ENCODE measurements around the gene EPHA1.

EPHA1 gene

GRCh38 chr7:143368387-143368786 is 40.3 kb downstream of the EPHA1 start:
- no peak for DNase-seq

GRCh38 chr7:143367972-143368371 is 40.7 kb downstream of the EPHA1 start:
- no peak for DNase-seq

- DNase-seq = no peak
Observed at GRCh38 chr7:143363016-143363937, 45.4 kb downstream of the EPHA1 start.

DNA sequence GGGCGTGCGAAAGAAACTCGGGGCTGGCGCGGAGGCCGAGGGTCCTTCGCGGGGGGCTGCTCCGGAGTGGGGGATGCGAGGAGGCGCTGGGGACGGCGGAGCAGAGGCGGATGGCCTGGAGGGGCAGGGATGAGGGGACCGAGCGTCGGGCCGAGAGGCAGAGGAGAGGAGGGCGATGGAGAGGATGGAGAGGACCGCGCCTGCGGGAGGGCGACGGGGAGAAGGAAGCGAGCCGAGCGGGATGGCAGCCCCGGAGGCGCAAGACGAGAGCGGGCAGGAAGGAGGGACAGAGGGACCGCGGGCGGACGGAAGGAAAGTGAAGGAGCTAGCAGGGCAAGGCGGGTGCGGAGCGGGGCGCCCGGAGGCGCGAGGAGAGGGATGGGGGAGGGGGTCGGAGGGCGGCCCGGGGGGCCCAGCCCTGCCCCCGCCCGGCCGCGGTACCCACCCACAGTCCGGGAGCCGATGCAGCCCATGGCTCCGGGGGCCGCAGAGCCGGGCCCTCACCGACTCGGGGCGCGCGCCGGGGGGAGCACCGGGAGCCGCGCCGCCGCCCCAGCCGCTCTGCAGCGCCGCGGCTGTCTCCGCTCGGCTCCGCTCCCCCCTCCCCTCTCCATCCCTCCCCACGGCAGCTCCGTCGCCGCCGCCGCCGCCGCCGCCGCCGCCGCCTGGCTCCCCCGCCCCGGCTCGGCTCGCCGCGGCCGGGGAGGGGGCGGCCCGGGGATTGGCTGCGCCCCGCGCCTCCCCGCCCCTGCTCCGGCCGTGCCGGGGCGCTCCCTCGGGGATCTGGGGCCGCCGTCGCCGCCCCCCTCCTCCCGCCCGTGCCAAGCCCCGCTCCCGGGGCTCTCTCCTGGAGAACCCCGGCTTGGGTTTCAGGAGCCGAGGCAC is 46.3 kb downstream of the EPHA1 start, which contains the start of gene FAM131B:
TSS of gene FAM131B (minus strand) at position 583 of the 885 bp plus-strand sequence. CDS start at position 473, 110 bp downstream.
- no peak for DNase-seq

- DNase-seq = no peak
Observed at GRCh38 chr7:143361552-143362130, 47.0 kb downstream of the EPHA1 start.

- DNase-seq = no peak
Observed at GRCh38 chr7:143360788-143361551, 47.7 kb downstream of the EPHA1 start.

DNA sequence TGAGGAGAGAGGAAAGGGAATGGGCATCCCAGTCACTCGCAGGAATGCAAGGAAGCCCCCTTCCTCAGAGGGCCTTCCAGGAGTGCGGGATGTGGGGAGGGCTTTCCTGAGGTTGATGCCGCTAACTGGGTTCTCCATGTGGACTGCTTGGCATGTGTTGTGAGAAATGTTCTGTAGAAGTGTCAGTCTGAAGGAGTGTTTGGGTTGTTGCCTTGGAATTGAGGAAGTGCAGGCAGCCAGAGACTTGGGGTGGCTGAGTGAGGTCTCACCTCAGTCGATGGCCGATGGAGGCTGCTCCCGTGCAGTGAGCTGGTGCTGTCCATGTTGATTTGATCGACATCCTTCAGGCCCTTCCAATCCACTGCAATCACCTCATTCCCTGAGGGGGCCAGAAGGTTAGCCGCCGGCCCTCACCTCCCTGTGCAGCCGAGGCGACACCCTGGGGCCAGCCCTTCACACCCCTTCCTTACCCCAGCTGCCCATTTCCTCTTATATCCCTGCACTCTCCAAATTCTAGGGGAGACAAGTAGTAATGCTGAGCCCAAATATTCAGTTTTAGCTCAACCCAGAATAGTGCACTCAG is 48.8 kb downstream of the EPHA1 start:
- no peak for DNase-seq

GRCh38 chr7:143358626-143359025 is 50.0 kb downstream of the EPHA1 start:
- no peak for DNase-seq

DNA sequence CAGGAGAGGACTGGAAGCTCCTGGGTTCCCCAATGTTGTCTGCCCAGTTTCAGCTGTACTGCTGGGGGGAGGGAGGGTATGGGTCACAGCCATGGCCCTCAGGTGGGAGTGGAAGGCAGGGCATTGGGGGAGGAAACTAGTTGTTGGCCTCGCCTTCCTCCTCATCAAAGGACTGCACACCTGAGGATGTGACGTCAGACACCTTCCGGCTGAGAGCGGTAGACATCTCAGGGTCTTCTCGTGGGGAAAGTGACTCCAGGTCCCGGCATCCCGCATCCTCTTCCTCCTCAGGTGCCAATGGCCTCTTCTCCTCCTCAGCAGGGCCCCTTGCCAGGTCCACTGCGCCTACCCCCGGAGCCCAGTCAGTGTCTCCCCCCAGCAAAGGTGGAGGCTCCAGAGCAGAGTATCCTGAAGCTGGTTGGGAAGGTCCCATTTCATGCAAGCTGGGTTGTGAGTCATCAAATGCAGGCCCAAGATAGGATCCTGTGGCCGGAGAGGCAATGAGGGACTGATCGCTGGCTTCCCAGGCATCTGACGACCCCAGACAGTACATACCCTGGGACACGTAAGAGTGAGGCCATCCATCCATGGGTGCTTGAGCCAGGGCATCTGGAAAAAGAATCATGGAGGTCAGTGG is 52.1 kb downstream of the EPHA1 start:
- no peak for DNase-seq

DNA sequence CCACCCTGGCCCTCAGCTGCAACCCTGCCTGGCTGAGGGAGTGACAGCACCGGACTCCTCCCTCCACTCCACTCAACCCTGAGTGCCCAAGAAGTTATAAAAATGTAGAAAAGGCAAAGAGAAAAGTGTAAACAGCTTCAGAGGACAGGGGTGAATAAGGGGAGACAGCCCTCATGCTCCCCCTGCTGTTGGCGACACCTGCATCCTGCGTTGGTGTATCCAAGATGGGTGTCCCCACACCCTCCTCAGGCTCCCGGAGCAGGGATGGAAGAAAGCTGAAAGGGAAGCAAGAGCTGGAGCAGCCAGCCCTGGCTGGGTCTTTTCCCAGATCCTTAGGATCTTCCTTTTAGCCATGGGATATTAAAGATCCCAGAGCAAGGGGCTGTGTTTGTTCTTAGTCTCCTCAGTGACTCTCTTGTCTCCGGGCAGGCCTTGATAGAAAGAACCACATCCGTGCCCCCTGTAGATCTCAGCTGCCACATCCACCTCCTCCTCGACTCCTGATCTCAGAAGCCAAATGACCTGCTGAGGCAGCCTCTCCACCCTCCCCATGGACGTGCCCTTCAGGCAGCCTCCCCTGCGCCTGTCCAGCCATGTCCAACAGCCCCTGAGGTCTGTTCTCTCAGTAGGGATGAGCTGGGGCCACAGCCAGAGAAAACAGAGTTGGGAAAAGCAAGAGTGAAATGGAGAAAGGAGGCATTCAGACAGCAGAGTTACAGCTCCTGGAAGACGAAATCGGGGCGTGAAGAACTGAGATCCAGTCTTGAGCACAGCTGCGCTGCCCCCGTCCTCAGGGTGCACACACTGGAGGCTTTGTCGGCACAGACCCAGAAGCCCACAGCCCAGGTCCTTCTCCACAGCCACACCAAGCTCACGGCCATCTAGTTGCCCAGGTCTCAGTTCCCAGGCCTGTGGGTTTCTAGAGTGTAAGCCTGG is 52.9 kb downstream of the EPHA1 start:
- DNase-seq = no peak

- DNase-seq = no peak
Observed at GRCh38 chr7:143354965-143355364, 53.7 kb downstream of the EPHA1 start.

DNA sequence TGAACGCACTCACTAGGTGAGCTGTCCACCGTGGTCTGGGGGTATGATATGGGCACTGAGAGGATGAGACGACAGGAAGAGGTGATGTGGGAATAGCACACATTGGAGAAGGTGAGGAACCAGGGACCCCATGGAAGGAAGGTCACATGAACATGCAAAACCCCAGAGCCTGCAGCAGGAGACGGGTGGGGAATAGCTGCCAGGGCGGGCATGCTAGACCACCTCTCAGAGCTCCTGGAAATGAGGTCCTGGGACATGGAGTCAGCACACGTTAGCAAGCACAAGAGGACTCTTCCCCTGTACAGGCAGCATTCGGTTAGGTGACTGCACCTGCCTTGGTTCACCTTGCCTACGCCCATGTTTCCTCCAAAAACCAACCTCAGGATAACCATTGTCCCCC is 54.3 kb downstream of the EPHA1 start:
- no peak for DNase-seq

GRCh38 chr7:143352531-143353002 is 56.1 kb downstream of the EPHA1 start:
- no peak for DNase-seq

DNA sequence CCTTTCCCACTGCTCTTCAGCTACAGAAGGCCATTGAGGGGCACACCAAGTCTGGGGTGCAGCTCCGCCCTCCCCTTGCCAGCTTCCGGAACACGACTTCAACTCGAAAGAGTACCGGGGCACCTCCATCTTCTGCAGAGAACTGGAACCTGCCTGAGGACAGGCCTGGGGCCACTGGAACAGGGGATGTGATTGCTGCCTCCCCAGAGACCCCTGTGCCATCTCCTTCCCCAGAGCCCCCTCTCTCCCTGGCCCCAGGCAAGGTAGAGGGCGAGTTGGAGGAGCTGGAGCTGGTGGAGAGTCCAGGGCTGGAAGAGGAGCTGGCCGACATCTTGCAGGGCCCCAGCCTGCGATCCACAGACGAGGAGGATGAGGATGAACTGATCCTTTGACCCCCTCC is 57.1 kb downstream of the EPHA1 start:
- no peak for DNase-seq

- peak; percentile 10 for DNase-seq
Observed at GRCh38 chr7:143351060-143351459, 57.6 kb downstream of the EPHA1 start.

DNA sequence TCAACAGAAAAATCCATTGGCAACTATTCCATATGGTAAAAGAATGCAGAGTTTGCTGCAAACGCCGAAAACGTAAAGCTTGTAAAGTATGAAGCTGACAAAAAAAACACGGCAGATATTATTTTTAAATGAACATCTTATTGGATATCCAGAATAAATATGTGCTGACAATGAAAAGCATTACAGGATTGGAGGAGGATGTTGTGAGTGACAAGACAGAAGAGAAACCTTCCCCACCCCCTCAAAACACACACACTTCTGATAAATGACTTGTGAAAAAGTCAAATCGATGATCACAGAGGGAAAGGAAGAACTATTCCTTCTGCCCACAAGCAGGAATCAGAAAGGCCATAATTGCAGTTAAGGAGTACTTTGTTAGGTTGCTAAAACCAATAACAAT is 60.7 kb downstream of the EPHA1 start:
- no peak for DNase-seq

DNA sequence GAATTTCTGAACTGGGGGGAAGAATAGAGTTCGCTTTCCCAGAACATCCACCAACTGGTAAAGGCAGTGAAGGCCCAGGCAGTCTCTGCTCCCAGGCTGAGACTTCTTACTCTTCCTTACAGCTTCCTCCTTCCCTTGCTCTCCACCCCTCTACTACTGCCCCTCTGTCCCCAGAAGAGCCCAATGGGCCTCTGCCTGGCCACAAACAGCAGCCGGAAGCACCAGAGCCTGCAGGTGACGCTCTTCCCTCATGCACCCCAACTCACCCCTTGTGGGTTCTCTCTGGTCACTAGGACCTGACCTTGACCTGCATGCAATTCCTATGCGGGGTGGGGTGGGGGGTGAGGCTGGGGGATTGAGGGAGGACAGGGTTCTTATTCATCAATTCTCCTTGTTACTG is 62.6 kb downstream of the EPHA1 start:
- DNase-seq = no peak

DNA sequence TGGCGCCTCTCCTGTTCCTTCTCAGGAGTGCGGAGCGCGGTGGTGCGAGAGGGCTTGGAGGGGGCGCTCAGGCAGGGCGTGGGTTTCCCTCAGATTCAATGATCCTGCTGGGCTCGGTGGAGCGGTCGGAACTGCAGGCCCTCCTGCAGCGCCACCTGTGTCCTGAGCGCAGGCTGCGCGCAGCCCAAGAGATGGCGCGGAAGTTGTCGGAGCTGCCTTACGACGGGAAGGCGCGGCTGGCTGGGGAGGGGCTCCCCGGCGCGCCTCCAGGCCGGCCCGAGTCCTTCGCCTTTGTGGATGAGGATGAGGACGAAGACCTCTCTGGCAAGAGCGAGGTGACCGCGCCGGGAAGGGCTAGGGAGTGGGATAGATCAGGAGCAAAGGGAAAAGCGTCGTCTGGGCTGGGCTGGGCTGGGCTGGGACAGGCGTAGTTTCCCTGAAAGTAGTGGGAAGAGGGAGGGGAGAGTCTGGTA is 63.2 kb downstream of the EPHA1 start:
- peak; percentile 46 for DNase-seq

DNA sequence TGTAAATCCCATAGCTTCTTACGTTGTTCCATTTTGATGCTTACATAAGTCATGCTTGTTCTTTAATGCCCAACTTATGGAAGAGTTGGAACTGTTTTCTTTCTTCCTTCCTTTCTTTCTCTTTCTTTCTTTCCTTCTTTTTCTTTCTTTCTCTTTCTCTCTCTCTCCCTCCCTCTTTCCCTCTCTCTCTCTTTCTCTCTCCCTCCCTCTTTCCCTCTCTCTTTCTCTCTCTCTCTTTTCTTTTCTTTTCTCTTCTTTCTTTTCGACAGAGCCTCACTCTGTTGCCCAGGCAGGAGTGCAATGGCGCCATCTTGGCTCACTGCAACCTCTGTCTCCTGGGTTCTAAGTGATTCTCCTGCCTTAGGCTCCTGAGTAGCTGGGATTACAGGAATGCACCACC is 65.1 kb downstream of the EPHA1 start:
- no peak for DNase-seq

DNA sequence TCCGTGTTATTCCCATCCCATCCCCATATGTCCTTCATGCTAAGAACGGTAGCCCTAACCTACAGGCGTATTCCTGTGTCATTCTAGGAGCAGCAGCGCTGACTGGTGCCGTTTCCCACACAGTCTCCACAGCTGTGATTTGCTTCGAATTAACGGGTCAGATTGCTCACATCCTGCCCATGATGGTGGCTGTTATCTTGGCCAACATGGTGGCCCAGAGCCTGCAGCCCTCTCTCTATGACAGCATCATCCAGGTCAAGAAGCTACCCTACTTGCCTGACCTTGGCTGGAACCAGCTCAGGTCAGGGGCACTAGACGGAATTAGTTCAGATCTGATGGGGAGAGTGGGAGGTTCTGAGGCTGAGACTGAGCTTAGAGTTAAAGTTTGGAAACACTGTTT is 66.8 kb downstream of the EPHA1 start:
- no peak for DNase-seq

All from fibroblast of skin of right biceps (primary cell).